ENCODE data around the gene B4GALT6.

B4GALT6 gene

GRCh38 chr18:31648458-31648857, 35.9 kb downstream of the B4GALT6 start:
- Histone ChIP-seq H4K12ac (ENCODE audit: low read depth, low read length) (no peak overlapping the region), H4K91ac (ENCODE audit: low read depth, low read length) (peak overlapping the region; percentile 8), H3K79me2 (ENCODE audit: control insufficient read depth, insufficient read depth, low read length, poor library complexity) (peaks cover 4% of the 10 kb centered on the region), H3K14ac (ENCODE audit: low read length) (peak overlapping the region; percentile 79), H3K27me3 (ENCODE audit: insufficient read depth, low read length) (no peaks in the 10 kb centered on the region), H2AK5ac (ENCODE audit: low read length) (peak overlapping the region; percentile 35), H4K8ac (ENCODE audit: low read depth, low read length) (peak overlapping the region; percentile 84), H2BK12ac (ENCODE audit: low read length) (peak overlapping the region; percentile 86), H3K4me2 (ENCODE audit: low read length) (no peak overlapping the region), H3K4me3 (ENCODE audit: low read depth, low read length) (no peak overlapping the region), H3K36me3 (ENCODE audit: control insufficient read depth in 1 of 2, insufficient read depth in 2 of 2, low read length in 2 of 2) (peaks cover 0 to under 1% of the 10 kb centered on the region in 2 experiments), H3K9ac (ENCODE audit: low read length) (no peak overlapping the region), H3K27ac (ENCODE audit: low read depth, low read length) (no peak overlapping the region), H3K4ac (ENCODE audit: low read depth, low read length) (peak overlapping the region; percentile 47), H3K9me3 (ENCODE audit: insufficient read depth, low read depth, low read length) (no peaks in the 10 kb centered on the region), H2AFZ (ENCODE audit: insufficient read depth, low read length, poor library complexity) (no peak overlapping the region), H2BK120ac (ENCODE audit: insufficient read depth, low read length, poor library complexity) (no peak overlapping the region), H3K23ac (ENCODE audit: low read length) (no peak overlapping the region), H3K4me1 (ENCODE audit: control insufficient read depth in 1 of 2, insufficient read depth in 2 of 2, low read length in 2 of 2) (peaks cover 15 to 26% of the 10 kb centered on the region in 2 experiments), H2BK5ac (ENCODE audit: low read depth, low read length, poor library complexity) (peak overlapping the region; percentile 19), H3K79me1 (ENCODE audit: low read length) (peaks cover 11% of the 10 kb centered on the region), H3K18ac (ENCODE audit: low read length) (peak overlapping the region; percentile 84)
- no CpG with 5 or more reads among the region's 2 CpGs for WGBS (ENCODE audit: extremely low coverage, insufficient coverage, insufficient read length)
- DNase-seq, result no peak

DNA sequence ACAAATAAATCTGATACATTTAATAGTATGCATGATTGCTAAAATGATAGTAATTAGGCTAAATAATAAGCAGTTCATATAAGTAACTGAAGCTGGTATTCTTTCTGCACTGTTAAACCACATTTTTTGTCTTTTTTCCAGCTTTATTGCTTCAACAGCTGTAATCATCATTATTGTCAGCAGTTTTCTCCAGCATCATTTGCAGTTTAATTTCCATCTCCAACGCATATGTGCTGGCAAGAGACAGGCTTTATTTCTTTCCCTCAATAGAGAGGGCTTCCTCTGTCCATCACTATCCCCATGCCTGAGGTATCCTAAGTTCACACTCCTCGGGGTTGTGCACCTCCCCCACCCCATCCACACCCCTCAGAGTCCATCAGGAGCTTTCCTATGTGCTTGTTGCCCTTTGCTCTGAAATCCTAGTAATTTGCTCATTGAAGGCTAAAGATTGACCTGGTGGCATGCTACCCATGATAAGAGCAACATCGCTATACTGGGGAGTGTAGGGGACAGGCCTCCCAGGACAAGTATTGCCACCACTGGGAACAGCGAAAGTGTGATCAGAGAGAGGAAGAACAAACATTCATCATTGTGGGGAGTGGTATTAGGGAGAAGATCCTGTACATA, 37.1 kb downstream of the B4GALT6 start:
- Histone ChIP-seq H3K79me2 (ENCODE audit: control insufficient read depth, insufficient read depth, low read length, poor library complexity) (peaks cover 4% of the 10 kb centered on the region), H3K4me1 (ENCODE audit: control insufficient read depth in 1 of 2, insufficient read depth in 2 of 2, low read length in 2 of 2) (peaks cover 15 to 25% of the 10 kb centered on the region in 2 experiments), H2BK120ac (ENCODE audit: insufficient read depth, low read length, poor library complexity) (no peak overlapping the region), H3K4me2 (ENCODE audit: low read length) (no peak overlapping the region), H2AFZ (ENCODE audit: insufficient read depth, low read length, poor library complexity) (no peak overlapping the region), H3K79me1 (ENCODE audit: low read length) (peaks cover 10% of the 10 kb centered on the region), H2BK5ac (ENCODE audit: low read depth, low read length, poor library complexity) (no peak overlapping the region), H2AK5ac (ENCODE audit: low read length) (no peak overlapping the region), H4K8ac (ENCODE audit: low read depth, low read length) (no peak overlapping the region), H3K27me3 (ENCODE audit: insufficient read depth, low read length) (no peaks in the 10 kb centered on the region), H4K12ac (ENCODE audit: low read depth, low read length) (no peak overlapping the region), H3K9ac (ENCODE audit: low read length) (no peak overlapping the region), H3K14ac (ENCODE audit: low read length) (no peak overlapping the region), H3K18ac (ENCODE audit: low read length) (no peak overlapping the region), H3K23ac (ENCODE audit: low read length) (no peak overlapping the region), H2BK12ac (ENCODE audit: low read length) (peak overlapping the region; percentile 37), H3K9me3 (ENCODE audit: insufficient read depth, low read depth, low read length) (no peaks in the 10 kb centered on the region), H3K4me3 (ENCODE audit: low read depth, low read length) (no peak overlapping the region), H3K27ac (ENCODE audit: low read depth, low read length) (no peak overlapping the region), H4K91ac (ENCODE audit: low read depth, low read length) (no peak overlapping the region), H3K36me3 (ENCODE audit: control insufficient read depth in 1 of 2, insufficient read depth in 2 of 2, low read length in 2 of 2) (no peaks in the 10 kb centered on the region), H3K4ac (ENCODE audit: low read depth, low read length) (no peak overlapping the region)
- DNase-seq, result no peak
- WGBS (ENCODE audit: extremely low coverage, insufficient coverage, insufficient read length), result no CpG with 5 or more reads among the region's 4 CpGs

DNA sequence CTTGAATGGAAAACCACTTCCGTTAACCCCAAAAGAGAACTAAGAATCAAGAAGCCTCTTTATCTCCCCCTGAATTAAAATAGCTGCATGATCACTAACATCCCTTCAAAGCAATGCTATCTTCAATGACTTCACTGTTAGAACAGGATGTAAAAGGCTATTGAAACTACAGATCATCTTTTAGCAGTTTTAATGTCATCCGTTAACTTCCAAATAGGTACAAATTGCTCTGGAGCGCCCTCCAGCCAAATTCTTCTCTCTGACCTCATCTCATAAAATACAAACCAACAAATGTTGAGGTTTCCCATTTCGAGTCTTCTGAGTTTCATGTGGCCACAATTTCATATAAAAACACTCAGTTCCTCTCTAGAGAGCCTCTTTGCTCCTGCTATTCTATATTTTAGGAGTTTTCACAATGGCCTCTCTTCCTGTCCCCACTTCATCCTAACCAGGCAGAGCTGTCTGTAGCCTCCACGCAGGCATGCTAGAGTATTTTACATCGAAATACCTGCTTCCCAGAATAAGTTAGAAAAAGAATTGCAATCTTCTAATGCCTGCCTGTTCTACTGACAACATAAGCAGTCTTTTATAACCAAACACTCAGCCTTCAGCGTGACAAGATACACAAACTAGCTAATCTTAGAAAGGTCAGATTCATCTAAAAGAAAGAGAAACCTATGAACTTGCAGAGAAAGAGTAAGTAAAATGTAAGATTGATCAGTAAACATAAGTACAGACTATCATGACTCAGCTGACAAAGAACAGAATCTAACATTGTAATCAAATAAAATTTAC, 37.9 kb downstream of the B4GALT6 start:
- Histone ChIP-seq H3K4me2 (ENCODE audit: low read length) (no peak overlapping the region), H3K36me3 (ENCODE audit: control insufficient read depth in 1 of 2, insufficient read depth in 2 of 2, low read length in 2 of 2) (no peaks in the 10 kb centered on the region), H4K91ac (ENCODE audit: low read depth, low read length) (no peak overlapping the region), H2BK5ac (ENCODE audit: low read depth, low read length, poor library complexity) (no peak overlapping the region), H3K79me1 (ENCODE audit: low read length) (peaks cover 9% of the 10 kb centered on the region), H2AK5ac (ENCODE audit: low read length) (no peak overlapping the region), H4K8ac (ENCODE audit: low read depth, low read length) (no peak overlapping the region), H2AFZ (ENCODE audit: insufficient read depth, low read length, poor library complexity) (no peak overlapping the region), H3K18ac (ENCODE audit: low read length) (no peak overlapping the region), H3K14ac (ENCODE audit: low read length) (no peak overlapping the region), H2BK12ac (ENCODE audit: low read length) (no peak overlapping the region), H2BK120ac (ENCODE audit: insufficient read depth, low read length, poor library complexity) (no peak overlapping the region), H3K4me3 (ENCODE audit: low read depth, low read length) (no peak overlapping the region), H3K23ac (ENCODE audit: low read length) (no peak overlapping the region), H3K4me1 (ENCODE audit: control insufficient read depth in 1 of 2, insufficient read depth in 2 of 2, low read length in 2 of 2) (peaks cover 11 to 22% of the 10 kb centered on the region in 2 experiments), H3K27ac (ENCODE audit: low read depth, low read length) (no peak overlapping the region), H3K27me3 (ENCODE audit: insufficient read depth, low read length) (no peaks in the 10 kb centered on the region), H3K9me3 (ENCODE audit: insufficient read depth, low read depth, low read length) (no peaks in the 10 kb centered on the region), H3K9ac (ENCODE audit: low read length) (no peak overlapping the region), H4K12ac (ENCODE audit: low read depth, low read length) (no peak overlapping the region), H3K79me2 (ENCODE audit: control insufficient read depth, insufficient read depth, low read length, poor library complexity) (peaks cover 4% of the 10 kb centered on the region), H3K4ac (ENCODE audit: low read depth, low read length) (no peak overlapping the region)
- DNase-seq, result no peak
- no CpG with 5 or more reads among the region's 7 CpGs for WGBS (ENCODE audit: extremely low coverage, insufficient coverage, insufficient read length)

DNA sequence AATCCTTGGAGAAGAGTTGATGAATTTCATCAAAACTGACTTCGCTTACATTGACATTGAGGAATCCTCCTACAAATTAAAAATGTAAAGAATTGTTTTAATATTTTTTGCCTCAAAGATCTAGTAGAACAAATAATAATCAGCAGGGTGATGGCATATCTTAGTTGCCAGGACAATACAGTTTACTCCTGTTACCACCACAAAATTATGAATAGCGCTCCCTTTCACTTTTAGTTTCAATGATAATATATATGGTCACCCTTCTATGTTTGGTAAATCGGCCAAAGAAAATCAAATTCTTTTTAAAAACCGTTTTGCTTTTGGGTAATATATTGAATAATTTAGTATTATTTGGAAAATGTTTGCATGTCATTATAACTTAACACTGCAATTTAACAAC, 39.0 kb downstream of the B4GALT6 start:
- Histone ChIP-seq H3K18ac (ENCODE audit: low read length) (no peak overlapping the region), H2AFZ (ENCODE audit: insufficient read depth, low read length, poor library complexity) (no peak overlapping the region), H3K9ac (ENCODE audit: low read length) (no peak overlapping the region), H3K27ac (ENCODE audit: low read depth, low read length) (no peak overlapping the region), H2BK5ac (ENCODE audit: low read depth, low read length, poor library complexity) (no peak overlapping the region), H3K4me2 (ENCODE audit: low read length) (no peak overlapping the region), H2BK120ac (ENCODE audit: insufficient read depth, low read length, poor library complexity) (no peak overlapping the region), H3K36me3 (ENCODE audit: control insufficient read depth in 1 of 2, insufficient read depth in 2 of 2, low read length in 2 of 2) (no peaks in the 10 kb centered on the region), H3K9me3 (ENCODE audit: insufficient read depth, low read depth, low read length) (no peaks in the 10 kb centered on the region), H3K4me3 (ENCODE audit: low read depth, low read length) (no peak overlapping the region), H2AK5ac (ENCODE audit: low read length) (no peak overlapping the region), H4K8ac (ENCODE audit: low read depth, low read length) (no peak overlapping the region), H3K79me1 (ENCODE audit: low read length) (peaks cover 9% of the 10 kb centered on the region), H3K4me1 (ENCODE audit: control insufficient read depth in 1 of 2, insufficient read depth in 2 of 2, low read length in 2 of 2) (peaks cover 9 to 17% of the 10 kb centered on the region in 2 experiments), H3K14ac (ENCODE audit: low read length) (no peak overlapping the region), H4K91ac (ENCODE audit: low read depth, low read length) (no peak overlapping the region), H3K79me2 (ENCODE audit: control insufficient read depth, insufficient read depth, low read length, poor library complexity) (peaks cover 4% of the 10 kb centered on the region), H2BK12ac (ENCODE audit: low read length) (no peak overlapping the region), H3K27me3 (ENCODE audit: insufficient read depth, low read length) (no peaks in the 10 kb centered on the region), H3K4ac (ENCODE audit: low read depth, low read length) (no peak overlapping the region), H4K12ac (ENCODE audit: low read depth, low read length) (no peak overlapping the region), H3K23ac (ENCODE audit: low read length) (no peak overlapping the region)
- no peak for DNase-seq
- no CpG with 5 or more reads among the region's 4 CpGs for WGBS (ENCODE audit: extremely low coverage, insufficient coverage, insufficient read length)

Data from trophoblast cell (in vitro differentiated cells and primary cell).